Measurements from ENCODE around the gene GRK5. TPM values are rescaled to one million over a fixed set of nuclear protein-coding genes. Genes with fewer than 3 reads are reported as not detected.

GRK5 gene
- total RNA-seq, 1 experiment from 2014 or later = 1.2 TPM

DNA sequence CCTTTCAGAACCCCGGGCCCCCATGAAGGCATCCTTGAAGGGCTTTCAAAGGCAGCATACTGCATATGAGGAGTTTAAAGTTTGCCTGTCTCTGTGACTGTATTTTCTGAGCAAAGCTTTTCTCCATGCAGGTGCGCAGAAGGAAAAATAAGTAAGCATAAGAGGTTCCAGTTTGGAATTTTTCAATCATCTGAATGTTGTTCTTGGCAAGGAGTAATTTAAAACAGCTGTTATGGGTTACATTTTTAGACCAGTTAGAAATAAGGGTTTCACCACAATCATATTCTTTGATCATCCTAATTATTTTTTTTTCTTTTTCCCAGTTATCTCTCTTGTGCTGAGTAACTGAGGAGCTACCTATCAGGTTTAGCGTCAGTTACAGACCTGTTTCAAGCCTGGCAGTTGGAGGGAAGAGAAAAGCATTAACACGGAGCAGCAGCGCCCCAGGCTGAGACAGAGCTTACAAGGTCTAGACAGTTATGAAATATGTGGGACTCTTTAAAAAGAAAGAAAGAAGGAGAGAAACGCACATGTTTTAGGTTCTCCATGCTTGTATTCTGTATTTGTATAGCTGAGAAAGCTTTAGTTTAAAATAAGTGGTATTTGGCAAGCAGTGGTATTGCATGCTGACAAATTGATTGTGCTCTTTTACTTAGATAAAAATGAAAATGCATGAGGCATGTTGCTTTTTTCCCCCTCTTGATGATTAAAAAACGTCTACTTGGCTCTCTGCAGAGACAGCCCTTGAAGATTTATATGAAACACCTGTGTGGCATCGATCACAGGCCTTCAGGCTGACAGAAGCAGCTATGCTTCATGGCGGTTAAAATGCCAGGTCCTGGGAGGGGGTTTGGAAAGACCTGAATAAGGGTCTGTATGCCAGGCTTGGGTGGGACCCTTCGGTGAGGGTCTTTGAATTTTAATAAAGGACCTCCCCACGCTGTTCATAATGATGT is 157.6 kb downstream of the GRK5 start:
- Histone ChIP-seq H2AK5ac (ENCODE audit: insufficient read length, low read length) (no peak overlapping the region), H3K18ac (ENCODE audit: insufficient read length, low read depth, low read length) (no peak overlapping the region), H4K91ac (ENCODE audit: insufficient read length, low read depth, low read length) (no peak overlapping the region), H3K27ac (ENCODE audit: insufficient read length, low read depth, low read length) (no peak overlapping the region), H2BK5ac (ENCODE audit: insufficient read length, low read length) (no peak overlapping the region), H2BK12ac (ENCODE audit: insufficient read length, low read depth, low read length) (no peak overlapping the region), H3K4ac (ENCODE audit: low read depth, low read length) (no peak overlapping the region), H2AFZ (ENCODE audit: low read length) (no peak overlapping the region), H4K20me1 (ENCODE audit: control insufficient read depth, insufficient read depth, insufficient read length) (no peaks in the 10 kb centered on the region), H3K14ac (ENCODE audit: insufficient read depth, low read length) (no peak overlapping the region), H2BK120ac (ENCODE audit: low read depth, low read length, poor library complexity, severe bottlenecking) (no peak overlapping the region), H4K5ac (ENCODE audit: insufficient read length, low read depth, low read length) (no peak overlapping the region), H3K79me2 (ENCODE audit: insufficient read depth, low read length) (no peaks in the 10 kb centered on the region), H3K4me2 (ENCODE audit: insufficient read depth, insufficient read length, low read length) (no peak overlapping the region), H3K9ac (ENCODE audit: extremely low read depth, insufficient read length, low read length) (no peak overlapping the region), H3K27me3 (ENCODE audit: insufficient read depth, low read length) (no peaks in the 10 kb centered on the region), H3K56ac (ENCODE audit: insufficient read length, low read depth, low read length) (no peak overlapping the region), H4K8ac (replicated peaks; ENCODE audit: insufficient read length, low read depth, low read length) (no peak overlapping the region), H3K9me3 (ENCODE audit: control insufficient read depth, low read depth, low read length) (no peaks in the 10 kb centered on the region), H3K4me1 (ENCODE audit: insufficient read depth, low read length) (no peaks in the 10 kb centered on the region; the same call in 1 of the 2 replicates), H2BK20ac (ENCODE audit: low read depth, low read length, poor library complexity, severe bottlenecking) (no peak overlapping the region), H3K23ac (ENCODE audit: insufficient read length, low read depth, low read length) (no peak overlapping the region), H3K23me2 (ENCODE audit: insufficient read length, low read depth, low read length, poor library complexity, severe bottlenecking) (no peaks in the 10 kb centered on the region), H3T11ph (ENCODE audit: low read length) (no peak overlapping the region), H2BK15ac (ENCODE audit: low read depth, low read length) (no peak overlapping the region), H3K79me1 (ENCODE audit: insufficient read depth, low read depth, low read length, poor library complexity, severe bottlenecking) (no peaks in the 10 kb centered on the region)
- no peak for DNase-seq
- Mint-ChIP-seq H3K36me3 (ENCODE audit: insufficient read depth in 1 of 3, low read depth in 3 of 3) (no peaks in the 10 kb centered on the region), H3K4me1 (no peaks in the 10 kb centered on the region; a peak in 1 of 4 replicates), H3K4me3 (no peak overlapping the region), H3K27me3 (ENCODE audit: low read depth) (no peaks in the 10 kb centered on the region; the same call in 1 of the 2 replicates), H3K9me3 (peaks cover 2 to 3% of the 10 kb centered on the region in 2 experiments; a peak in 2 of 5 replicates), H3K27ac (no peak overlapping the region)
- whole genome bisulfite sequencing (ENCODE audit: extremely low coverage, insufficient read length, low lambda C conversion rate) = no CpG with 5 or more reads among the region's 11 CpGs
- TF ChIP-seq, protein P1, sequence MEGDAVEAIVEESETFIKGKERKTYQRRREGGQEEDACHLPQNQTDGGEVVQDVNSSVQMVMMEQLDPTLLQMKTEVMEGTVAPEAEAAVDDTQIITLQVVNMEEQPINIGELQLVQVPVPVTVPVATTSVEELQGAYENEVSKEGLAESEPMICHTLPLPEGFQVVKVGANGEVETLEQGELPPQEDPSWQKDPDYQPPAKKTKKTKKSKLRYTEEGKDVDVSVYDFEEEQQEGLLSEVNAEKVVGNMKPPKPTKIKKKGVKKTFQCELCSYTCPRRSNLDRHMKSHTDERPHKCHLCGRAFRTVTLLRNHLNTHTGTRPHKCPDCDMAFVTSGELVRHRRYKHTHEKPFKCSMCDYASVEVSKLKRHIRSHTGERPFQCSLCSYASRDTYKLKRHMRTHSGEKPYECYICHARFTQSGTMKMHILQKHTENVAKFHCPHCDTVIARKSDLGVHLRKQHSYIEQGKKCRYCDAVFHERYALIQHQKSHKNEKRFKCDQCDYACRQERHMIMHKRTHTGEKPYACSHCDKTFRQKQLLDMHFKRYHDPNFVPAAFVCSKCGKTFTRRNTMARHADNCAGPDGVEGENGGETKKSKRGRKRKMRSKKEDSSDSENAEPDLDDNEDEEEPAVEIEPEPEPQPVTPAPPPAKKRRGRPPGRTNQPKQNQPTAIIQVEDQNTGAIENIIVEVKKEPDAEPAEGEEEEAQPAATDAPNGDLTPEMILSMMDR (conservative IDR thresholded peaks at IDR 0.05) = no peak

Measured in H9 (cell line).